Measurements from ENCODE around the gene NDE1. TPM values are rescaled to one million over a fixed set of nuclear protein-coding genes. Genes with fewer than 3 reads are reported as not detected.
"Not testable (repeated sequence)": the region's sequence is repeated elsewhere in the genome, so short reads cannot be mapped to it uniquely, and the experiment has no call there.

Gene NDE1, protein sequence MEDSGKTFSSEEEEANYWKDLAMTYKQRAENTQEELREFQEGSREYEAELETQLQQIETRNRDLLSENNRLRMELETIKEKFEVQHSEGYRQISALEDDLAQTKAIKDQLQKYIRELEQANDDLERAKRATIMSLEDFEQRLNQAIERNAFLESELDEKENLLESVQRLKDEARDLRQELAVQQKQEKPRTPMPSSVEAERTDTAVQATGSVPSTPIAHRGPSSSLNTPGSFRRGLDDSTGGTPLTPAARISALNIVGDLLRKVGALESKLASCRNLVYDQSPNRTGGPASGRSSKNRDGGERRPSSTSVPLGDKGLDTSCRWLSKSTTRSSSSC
- 25.9 TPM for polyA plus RNA-seq
- long read RNA-seq, donor 1, partial matches to known transcripts = 194 of 195 reads
- long read RNA-seq, donor 1, other reads (novel, unspliced or antisense) = 0 of 195 reads
- long read RNA-seq, donor 2, partial matches to known transcripts = 567 of 597 reads
- long read RNA-seq, donor 2, other reads (novel, unspliced or antisense) = 29 of 597 reads
- long read RNA-seq, donor 3 = 0 reads
- long read RNA-seq, donor 4 = 0 reads
- long read RNA-seq, donor 5, partial matches to known transcripts = 202 of 222 reads
- long read RNA-seq, donor 5, other reads (novel, unspliced or antisense) = 20 of 222 reads
- long read RNA-seq, donor 6, partial matches to known transcripts = 1,273 of 1,350 reads
- long read RNA-seq, donor 6, other reads (novel, unspliced or antisense) = 77 of 1,350 reads
- long read RNA-seq, donor 7, partial matches to known transcripts = 1,272 of 1,289 reads
- long read RNA-seq, donor 7, other reads (novel, unspliced or antisense) = 17 of 1,289 reads
- long read RNA-seq, donor 8, partial matches to known transcripts = 764 of 765 reads
- long read RNA-seq, donor 8, other reads (novel, unspliced or antisense) = 0 of 765 reads
- long read RNA-seq, donor 9, partial matches to known transcripts = 447 of 485 reads
- long read RNA-seq, donor 9, other reads (novel, unspliced or antisense) = 38 of 485 reads
- long read RNA-seq, donor 10, partial matches to known transcripts = 722 of 770 reads
- long read RNA-seq, donor 10, other reads (novel, unspliced or antisense) = 46 of 770 reads
- long read RNA-seq, donor 11, partial matches to known transcripts = 622 of 639 reads
- long read RNA-seq, donor 11, other reads (novel, unspliced or antisense) = 17 of 639 reads

DNA sequence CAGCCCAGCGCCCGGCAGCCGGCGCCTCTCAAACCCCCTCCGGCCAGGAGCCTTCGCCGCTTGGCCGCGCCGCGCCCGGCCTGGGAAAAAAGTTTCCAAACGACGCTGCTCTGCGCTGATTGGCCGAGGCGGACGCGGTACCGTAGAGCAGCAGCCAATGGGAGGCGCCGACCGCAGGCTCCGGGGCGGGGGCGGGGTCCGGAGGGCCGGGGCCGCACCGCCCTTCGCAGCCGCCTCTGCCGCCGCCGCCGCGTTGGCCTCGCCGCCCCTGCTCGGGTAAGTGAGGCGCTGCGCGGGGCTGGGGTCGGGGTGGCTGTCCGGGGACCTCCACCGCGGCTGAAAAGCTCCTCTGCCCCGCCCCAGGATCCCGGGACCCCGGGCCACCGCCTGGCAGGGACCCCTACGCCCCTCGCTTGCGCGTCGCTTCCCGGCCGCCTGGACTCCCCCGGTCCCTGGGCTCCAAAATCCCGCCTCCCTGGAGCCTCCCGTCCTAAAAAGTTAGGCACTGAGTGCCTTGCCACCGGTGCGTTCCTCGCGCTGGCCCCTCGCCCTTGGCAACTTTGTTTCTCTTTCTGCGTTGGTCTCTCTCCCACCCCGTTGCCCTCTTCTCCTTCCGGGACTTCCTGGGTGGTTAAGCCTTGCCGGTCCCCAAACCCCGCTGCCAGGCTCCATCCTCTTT is at the start of gene NDE1:
NDE1 (plus strand) TSS at position 227 of the 679 bp plus-strand sequence. CDS start 14,534 bp downstream, outside the sequence.
- 10% methylated on average over 2 of the region's 71 CpGs for WGBS (ENCODE audit: insufficient coverage, low lambda C conversion rate)
- no peaks in the 10 kb centered on the region for H3K4me1 ChIP-seq (ENCODE audit: control insufficient read depth, insufficient read depth, low read length)
- DNase-seq = peak; percentile 77 to 87
- peak within 1 kb of the TSS; percentile 90 for H3K4me3 ChIP-seq (ENCODE audit: low read length)
- no peaks in the 10 kb centered on the region for H3K27me3 ChIP-seq (ENCODE audit: control insufficient read depth, insufficient read depth, low read length)
- peak within 1 kb of the TSS; percentile 58 for H3K27ac ChIP-seq (ENCODE audit: low read length)
- no peaks in the 10 kb centered on the region for H3K9me3 ChIP-seq (ENCODE audit: control insufficient read depth, low read depth, low read length)
- H3K36me3 ChIP-seq (ENCODE audit: control insufficient read depth, insufficient read depth, low read length) = peaks cover 4% of the 10 kb centered on the region

DNA sequence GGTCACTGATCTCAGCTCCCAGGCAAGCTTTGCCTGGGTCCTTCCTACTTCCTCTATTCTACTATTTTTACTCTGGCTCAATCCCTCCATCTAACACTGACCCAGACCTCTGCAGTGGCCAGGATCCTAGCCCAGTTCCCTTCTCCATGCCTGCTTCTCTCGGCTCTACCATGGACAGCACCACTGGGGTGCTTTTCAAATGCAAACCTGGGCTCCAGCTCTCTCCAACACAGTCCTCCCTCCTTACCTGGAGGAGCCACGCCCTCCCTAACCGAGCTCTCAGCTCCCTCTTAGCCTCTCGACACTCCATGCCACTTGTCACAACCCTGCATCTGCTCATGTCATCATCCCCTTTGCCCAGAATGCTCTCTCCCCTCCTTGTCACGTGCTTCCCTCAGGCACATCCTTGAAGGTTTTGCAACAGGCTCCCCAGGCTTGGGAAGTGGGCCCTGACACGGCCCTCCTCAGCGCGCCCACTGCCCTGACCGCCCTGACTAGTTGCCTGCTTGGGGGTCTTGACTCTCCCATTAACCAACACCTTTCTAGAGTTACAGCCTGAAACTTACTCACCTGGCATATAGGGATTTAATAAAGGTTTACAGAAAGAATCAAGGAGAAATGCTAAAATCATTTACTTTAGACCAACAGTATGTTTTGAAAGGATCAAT is 48.7 kb upstream of the NDE1 start:
- no peak for DNase-seq
- H3K27ac ChIP-seq (ENCODE audit: low read length) = no peak overlapping the region
- no peaks in the 10 kb centered on the region for H3K9me3 ChIP-seq (ENCODE audit: control insufficient read depth, low read depth, low read length)
- no peaks in the 10 kb centered on the region for H3K27me3 ChIP-seq (ENCODE audit: control insufficient read depth, insufficient read depth, low read length)
- peaks cover 95% of the 10 kb centered on the region for H3K36me3 ChIP-seq (ENCODE audit: control insufficient read depth, insufficient read depth, low read length)
- WGBS (ENCODE audit: insufficient coverage, low lambda C conversion rate) = no CpG with 5 or more reads among the region's 9 CpGs
- H3K4me3 ChIP-seq (ENCODE audit: low read length) = no peak overlapping the region
- H3K4me1 ChIP-seq (ENCODE audit: control insufficient read depth, insufficient read depth, low read length) = no peaks in the 10 kb centered on the region

DNA sequence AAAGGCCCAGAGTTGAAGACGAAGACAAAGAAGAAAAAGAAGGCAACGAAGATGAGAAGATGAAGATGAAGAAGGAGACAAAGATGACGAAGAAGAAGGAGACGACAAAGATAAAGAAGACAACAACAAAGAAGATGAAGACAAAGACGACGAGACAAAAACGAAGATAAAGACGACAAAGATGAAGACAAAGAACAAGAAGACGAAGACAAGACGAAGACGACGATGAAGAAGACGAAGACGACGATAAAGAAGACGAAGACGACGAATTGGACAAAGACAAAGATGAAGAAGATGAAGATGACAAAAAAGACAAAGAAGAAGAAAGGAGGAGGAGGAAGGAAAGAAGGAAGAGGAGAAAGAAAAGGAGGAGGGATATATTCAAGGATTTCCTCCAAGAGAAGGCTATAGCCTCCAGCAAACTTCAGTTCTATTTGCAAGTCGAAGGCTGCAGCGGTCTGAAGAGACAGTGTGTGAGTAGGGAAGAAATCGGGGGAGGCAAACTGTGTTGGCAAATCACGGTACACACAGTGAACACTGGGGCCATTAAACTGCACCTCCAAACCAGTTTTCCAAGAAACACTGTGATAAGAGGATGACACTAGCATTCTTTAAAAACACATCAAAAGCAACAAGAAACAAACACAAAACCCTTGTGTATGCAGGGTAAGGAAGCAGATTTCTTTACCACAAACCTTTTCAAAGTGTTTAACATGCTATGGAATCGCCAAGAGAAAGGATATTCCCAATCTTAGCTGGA is 47.6 kb upstream of the NDE1 start:
- Histone ChIP-seq H3K27ac (ENCODE audit: low read length) (no peak overlapping the region), H3K9me3 (ENCODE audit: control insufficient read depth, low read depth, low read length) (no peaks in the 10 kb centered on the region), H3K36me3 (ENCODE audit: control insufficient read depth, insufficient read depth, low read length) (peaks cover 96% of the 10 kb centered on the region), H3K4me1 (ENCODE audit: control insufficient read depth, insufficient read depth, low read length) (no peaks in the 10 kb centered on the region), H3K4me3 (ENCODE audit: low read length) (no peak overlapping the region), H3K27me3 (ENCODE audit: control insufficient read depth, insufficient read depth, low read length) (no peaks in the 10 kb centered on the region)
- WGBS (ENCODE audit: insufficient coverage, low lambda C conversion rate) = 98% methylated on average over 18 of the region's 23 CpGs
- DNase-seq = no peak

DNA sequence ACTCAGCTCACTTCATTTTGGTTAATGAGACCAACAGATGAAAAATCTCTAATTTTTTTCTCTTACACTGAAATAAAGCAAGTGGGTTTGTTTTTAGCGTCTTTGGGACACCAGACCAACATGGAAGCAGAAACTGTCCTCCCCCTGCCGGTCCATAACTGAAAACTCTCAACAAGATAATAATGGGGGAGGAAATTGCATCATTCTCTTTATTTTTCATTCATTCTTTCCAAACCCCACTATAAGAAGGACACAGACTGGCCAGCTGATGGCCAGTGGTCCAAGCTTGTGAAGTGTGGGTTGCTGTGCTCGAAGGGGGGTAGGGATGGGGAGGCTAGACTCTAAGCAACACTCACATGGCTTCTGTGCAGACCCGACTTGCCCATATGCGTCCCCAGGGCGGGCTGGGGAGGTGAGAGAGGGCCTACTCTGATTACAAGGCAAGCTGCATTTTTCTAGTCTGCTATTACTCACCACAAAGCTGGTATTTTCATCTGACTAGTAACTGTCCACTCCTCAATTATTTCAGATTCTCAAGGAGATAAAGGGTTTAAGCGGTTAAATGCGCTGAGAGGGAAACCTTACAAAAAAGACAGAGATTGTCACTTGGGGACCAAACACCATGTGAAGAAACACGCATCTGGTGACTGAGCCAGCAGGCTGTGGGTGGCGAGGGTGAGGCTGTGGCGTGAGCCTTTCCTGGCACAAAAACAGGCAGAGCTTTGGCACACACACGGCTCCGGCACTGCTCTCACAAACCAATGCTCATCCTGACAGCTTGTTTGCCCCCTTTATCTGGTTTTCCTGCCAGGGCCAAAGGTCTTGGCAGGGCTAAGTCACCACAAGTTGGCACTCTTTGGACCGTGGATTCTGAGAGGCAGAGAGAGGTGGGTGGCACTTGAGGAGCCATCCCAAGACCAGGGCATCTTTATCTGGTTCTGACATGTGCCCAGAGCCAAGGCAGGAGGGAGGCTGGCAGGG is 45.3 kb upstream of the NDE1 start:
- no peaks in the 10 kb centered on the region for H3K9me3 ChIP-seq (ENCODE audit: control insufficient read depth, low read depth, low read length)
- 89% methylated on average over 1 of the region's 14 CpGs for WGBS (ENCODE audit: insufficient coverage, low lambda C conversion rate)
- H3K4me1 ChIP-seq (ENCODE audit: control insufficient read depth, insufficient read depth, low read length) = no peaks in the 10 kb centered on the region
- no peak overlapping the region for H3K27ac ChIP-seq (ENCODE audit: low read length)
- no peak for DNase-seq
- H3K36me3 ChIP-seq (ENCODE audit: control insufficient read depth, insufficient read depth, low read length) = peaks cover 90% of the 10 kb centered on the region
- H3K27me3 ChIP-seq (ENCODE audit: control insufficient read depth, insufficient read depth, low read length) = no peaks in the 10 kb centered on the region
- H3K4me3 ChIP-seq (ENCODE audit: low read length) = no peak overlapping the region

DNA sequence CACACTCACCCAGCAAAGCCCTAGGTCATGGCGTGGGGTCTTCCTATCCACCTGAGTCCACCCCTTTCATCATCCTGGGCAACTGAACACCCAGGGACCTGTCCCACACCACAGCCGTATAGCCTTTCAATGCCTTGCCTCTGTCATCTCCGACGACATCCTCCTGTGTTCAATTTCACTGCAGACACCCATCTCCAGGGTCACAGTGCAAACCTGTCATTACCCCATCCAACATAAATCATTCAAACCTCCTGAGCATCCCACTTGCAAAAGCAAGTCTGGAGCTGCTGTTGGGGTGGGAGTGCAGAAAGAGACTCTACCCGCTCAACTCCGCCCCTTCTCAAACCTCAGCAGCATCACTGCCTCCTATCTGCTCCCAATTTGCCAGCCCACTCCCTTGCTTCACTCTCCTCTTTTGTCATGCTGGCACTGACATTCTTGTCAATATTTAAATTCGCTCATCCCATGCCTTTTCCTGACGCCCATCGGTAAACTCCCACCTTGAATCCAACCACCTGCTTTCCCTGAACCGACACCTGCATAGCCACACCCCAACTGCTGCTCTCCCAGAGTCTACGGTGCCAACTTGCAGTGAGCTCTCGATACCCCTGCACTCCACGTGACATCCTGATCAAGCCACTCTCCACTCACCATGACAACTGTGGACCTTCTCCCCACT is 44.1 kb upstream of the NDE1 start:
- Histone ChIP-seq H3K36me3 (ENCODE audit: control insufficient read depth, insufficient read depth, low read length) (peaks cover 89% of the 10 kb centered on the region), H3K4me3 (ENCODE audit: low read length) (no peak overlapping the region), H3K27ac (ENCODE audit: low read length) (no peak overlapping the region), H3K27me3 (ENCODE audit: control insufficient read depth, insufficient read depth, low read length) (no peaks in the 10 kb centered on the region), H3K9me3 (ENCODE audit: control insufficient read depth, low read depth, low read length) (no peaks in the 10 kb centered on the region), H3K4me1 (ENCODE audit: control insufficient read depth, insufficient read depth, low read length) (no peaks in the 10 kb centered on the region)
- no peak for DNase-seq
- WGBS (ENCODE audit: insufficient coverage, low lambda C conversion rate) = 90% methylated on average over 4 of the region's 13 CpGs

DNA sequence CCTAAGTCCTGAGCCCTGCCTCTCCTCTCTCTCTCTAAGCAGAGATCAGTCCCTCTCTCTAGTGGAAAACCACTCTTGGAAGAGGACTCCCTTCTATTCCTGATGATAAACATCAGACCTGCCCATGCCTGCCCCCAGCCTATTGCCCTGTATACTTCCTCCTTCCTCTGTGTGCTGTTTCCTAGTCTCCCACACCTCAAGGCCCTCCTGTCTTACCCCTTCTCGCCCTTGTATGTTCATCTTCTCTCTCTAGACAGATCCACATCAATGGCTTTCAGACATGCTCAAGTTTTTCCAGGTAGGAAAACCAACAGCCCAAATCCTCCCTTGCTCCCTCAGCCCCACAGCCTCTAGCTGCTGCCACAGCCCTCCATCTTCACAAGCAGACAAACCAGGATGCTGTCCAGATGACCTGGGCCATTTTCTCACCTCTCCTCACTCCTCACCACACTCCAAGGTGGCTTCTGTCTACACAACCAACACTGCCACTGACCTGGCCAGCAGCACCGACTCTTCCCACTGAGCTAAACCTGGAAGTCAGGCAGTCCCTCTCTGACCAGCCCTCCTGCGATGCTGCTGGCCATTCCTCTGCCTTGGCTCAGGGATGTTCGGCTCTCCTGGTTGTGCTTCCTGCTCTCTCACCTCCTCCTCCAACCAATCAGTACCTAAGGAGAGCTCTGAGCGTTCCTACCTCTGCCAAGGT is 43.4 kb upstream of the NDE1 start:
- H3K27me3 ChIP-seq (ENCODE audit: control insufficient read depth, insufficient read depth, low read length) = no peaks in the 10 kb centered on the region
- peaks cover 87% of the 10 kb centered on the region for H3K36me3 ChIP-seq (ENCODE audit: control insufficient read depth, insufficient read depth, low read length)
- no peak overlapping the region for H3K27ac ChIP-seq (ENCODE audit: low read length)
- no peak overlapping the region for H3K4me3 ChIP-seq (ENCODE audit: low read length)
- 100% methylated on average over 1 of the region's 5 CpGs for WGBS (ENCODE audit: insufficient coverage, low lambda C conversion rate)
- H3K9me3 ChIP-seq (ENCODE audit: control insufficient read depth, low read depth, low read length) = no peaks in the 10 kb centered on the region
- no peak for DNase-seq
- H3K4me1 ChIP-seq (ENCODE audit: control insufficient read depth, insufficient read depth, low read length) = no peaks in the 10 kb centered on the region

DNA sequence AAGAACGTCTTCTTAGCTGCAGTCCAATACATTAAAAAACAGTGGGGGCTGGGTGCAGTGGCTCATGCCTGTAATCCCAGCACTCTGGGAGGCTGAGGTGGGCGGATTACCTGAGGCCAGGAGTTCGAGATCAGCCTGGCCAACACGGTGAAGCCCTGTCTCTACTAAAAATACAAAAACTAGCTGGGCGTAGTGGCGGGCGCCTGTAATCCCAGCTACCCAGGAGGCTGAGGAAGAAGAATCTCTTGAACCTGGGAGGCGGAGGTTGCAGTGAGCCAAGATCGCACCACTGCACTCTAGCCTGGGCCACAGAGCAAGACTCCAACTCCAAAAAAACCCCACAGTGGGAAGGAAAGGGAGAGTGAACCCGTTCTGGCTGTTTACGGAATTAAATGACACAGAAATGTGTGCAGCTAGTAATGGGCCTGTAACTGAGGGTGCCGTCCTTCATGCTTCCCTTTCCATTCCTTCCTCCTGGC is 42.8 kb upstream of the NDE1 start:
- no CpG with 5 or more reads among the region's 12 CpGs for WGBS (ENCODE audit: insufficient coverage, low lambda C conversion rate)
- H3K4me3 ChIP-seq (ENCODE audit: low read length); H3K4me1 ChIP-seq (ENCODE audit: control insufficient read depth, insufficient read depth, low read length); H3K9me3 ChIP-seq (ENCODE audit: control insufficient read depth, low read depth, low read length); H3K27me3 ChIP-seq (ENCODE audit: control insufficient read depth, insufficient read depth, low read length); H3K27ac ChIP-seq (ENCODE audit: low read length); DNase-seq: not testable (repeated sequence)
- H3K36me3 ChIP-seq (ENCODE audit: control insufficient read depth, insufficient read depth, low read length) = peaks cover 87% of the 10 kb centered on the region

All from large intestine (tissue), 12 donors.